HG02943 (cell line): Measurements from ENCODE around the gene SPATC1L.

Source experiments
- ATAC-seq: cut with Tn5 transposase; IDR thresholded peaks from one replicate; pipeline ENCODE4 v1.9.1; 2021; ENCODE audit warnings: mild to moderate bottlenecking, low read depth, moderate library complexity; ENCODE audit not compliant: unreplicated experiment

SPATC1L gene

DNA sequence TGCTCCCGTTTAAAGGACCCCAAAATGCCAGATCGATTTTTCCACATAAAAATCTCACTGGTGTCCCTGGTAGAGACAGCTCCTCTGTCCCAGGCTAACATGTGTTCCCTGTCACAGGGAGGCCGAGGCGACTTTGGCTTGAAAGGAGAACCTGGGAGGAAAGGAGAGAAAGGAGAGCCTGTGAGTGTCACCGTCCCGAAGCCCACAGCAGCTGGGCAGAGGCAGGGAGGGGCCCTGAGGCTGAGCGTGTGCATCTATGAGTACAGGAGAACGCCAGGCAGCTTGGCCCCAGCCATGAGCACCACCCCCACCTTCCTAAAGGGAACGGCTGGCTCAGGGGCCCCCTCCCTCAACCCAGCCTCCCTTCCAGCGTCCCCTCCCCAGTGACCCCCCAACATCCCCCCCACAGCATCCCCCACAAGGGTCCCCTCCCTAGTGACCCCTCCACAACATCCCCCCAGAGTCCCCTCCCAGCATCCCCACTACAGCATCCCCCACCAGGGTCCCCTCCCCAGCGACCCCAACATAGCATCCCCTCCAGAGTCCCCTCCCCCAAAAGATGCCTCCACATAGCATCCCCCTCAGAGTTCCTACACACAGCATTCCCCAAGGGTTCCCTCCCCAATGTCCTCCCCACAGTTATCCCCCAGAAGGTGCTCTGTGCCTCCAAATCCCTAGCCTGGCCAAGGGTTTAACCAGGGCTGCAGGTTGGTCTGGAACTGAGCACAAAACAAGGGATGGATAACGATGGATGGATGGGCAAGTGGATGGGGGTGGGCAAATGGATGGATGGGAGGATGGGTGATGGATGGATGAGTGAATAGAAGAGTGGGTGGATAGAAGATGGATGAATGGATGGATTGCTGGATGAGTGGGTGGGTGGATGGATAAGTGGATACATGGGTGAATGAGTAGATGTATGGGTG lies 61.2 kb downstream of the SPATC1L start:
- ATAC-seq = no peak

DNA sequence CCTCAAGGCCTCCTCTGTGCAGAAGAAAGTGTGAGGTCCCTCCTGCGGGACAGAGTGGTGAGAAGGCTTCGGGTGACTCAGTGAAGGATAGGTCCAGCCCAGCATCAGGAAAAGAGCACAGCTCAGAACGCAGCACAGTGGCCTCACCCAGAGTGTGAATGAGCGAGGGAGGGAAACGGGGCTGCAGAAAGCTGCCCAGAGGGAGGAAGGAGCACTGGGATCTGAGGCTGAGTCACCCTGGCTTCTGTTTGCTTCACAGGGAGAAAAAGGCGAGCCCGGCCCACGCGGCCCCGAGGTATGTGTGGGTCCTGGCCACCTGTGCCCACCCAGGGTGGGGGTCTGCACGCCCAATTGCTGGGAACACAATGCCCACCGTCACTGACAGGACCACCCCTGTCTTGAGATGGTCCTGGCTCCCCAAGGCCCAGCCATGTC lies 62.0 kb downstream of the SPATC1L start:
- ATAC-seq = no peak

DNA sequence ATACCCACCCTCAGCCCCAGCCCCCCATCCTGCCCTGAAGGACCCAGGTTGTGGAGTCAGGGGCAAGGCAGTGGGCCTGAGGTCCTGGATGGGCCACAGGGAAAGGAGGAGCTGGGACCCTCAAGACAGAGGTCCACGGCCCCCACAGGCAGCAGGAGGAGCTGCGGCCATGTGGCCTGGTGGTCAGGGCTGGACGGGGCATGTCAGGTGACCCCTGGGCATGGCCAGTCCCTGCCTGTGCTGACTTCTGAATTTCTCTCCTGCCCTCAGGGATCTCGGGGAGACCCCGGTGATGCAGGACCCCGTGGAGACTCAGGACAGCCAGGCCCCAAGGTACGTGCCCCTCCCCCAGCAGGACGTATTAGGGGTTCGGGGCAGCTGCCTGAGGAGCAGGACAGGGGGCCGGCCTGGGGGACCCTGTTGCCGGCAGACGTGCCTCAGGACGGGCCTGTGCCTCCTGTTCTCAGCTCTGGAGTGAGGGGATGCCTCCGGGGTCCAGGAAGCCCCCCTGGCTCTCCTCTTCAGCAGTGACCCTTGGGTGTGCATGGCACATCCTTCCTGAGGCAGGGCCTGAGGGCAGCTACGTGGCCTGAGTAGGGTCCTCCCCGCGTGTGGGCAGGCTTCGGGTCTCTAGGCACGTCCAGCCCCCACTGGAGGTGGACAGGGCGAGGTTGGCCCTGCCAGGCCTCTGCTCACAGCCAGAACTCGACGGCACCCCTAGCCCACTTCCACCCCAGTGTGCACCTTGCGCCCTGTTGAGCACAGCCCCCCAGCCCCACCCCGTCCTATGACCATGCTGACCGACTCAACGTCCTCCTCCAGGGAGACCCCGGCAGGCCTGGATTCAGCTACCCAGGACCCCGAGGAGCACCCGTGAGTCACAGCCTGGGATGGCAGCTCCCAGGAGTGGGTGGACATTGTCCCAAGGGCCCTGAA lies 62.7 kb downstream of the SPATC1L start:
- ATAC-seq = no peak

- ATAC-seq = no peak
These were observed 63.7 kb downstream of the SPATC1L start for GRCh38 chr21:46120301-46121285.

GRCh38 chr21:46119637-46120271 lies 64.5 kb downstream of the SPATC1L start:
- ATAC-seq = no peak

- ATAC-seq = no peak
These were observed 65.1 kb downstream of the SPATC1L start for GRCh38 chr21:46119144-46119636.

GRCh38 chr21:46118316-46119143 lies 65.7 kb downstream of the SPATC1L start:
- ATAC-seq = no peak

DNA sequence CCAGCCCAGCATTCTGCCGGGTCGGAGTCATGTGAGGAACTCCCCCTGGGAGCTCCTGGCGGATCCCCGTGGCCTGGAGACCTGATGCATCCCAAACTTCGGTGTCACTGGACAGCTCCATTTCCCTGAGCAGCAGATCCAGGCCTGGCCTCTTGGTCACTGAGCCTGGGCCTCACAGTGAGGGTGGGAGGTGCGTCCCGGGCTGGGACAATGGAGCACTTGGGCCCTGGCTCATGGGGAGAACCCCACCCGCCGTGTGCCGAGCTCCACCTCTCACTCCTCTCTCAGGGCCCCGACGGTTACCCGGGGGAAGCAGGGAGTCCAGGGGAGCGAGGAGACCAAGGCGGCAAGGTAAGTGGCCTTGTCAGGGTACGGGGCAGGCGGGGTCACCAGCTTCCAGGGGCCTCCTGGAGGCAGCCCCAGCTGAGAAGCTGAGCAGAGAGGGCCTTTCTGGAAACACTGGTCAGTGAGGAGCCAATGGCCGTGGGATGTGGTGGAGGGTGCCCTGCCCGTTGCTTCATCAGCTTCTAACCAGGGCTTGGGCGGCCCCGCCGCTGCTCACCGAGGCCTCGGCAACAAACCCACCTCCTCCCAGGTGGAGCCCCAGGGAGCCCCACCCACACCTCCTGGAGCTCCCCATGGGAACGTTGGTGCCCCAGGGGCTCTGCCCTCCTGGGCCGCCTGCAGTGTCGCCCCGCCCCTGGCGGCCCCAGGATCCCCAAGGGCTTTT lies 66.5 kb downstream of the SPATC1L start:
- ATAC-seq = no peak

GRCh38 chr21:46116776-46117585 lies 67.3 kb downstream of the SPATC1L start:
- no peak for ATAC-seq

GRCh38 chr21:46116189-46116775 lies 68.0 kb downstream of the SPATC1L start:
- ATAC-seq = no peak

DNA sequence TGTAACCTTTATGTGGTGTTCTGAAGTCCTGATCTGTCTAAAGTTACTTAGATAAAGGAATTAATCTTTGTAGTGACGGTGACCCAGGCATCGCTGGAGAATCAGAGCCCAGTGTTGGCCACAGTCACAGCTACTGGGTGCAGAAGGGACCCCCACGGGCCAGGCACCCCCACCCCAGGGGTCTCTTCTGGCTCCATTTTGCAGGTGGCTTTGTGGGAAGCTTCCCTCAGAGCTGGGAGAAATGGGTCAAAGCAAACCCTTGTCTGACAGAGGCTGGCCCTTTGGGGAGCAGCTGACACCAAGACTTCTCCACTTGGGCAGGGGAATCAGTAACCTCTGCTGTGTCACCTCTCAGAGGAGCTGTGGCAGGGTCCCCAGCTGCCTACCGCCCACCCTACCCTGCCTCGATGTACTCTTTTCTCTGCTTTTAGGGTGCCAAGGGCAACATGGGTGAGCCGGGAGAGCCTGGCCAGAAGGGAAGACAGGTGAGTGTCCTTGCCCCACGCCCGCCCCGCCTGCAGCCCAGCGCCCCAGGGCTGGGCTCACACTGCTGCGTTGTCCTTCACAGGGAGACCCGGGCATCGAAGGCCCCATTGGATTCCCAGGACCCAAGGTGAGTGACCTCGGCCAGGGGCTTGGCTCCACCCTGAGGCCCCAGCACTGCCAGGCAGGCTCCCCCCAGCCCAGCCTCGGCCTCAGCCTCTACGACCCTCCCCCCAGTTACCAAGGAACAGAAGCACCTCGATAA lies 68.6 kb downstream of the SPATC1L start:
- no peak for ATAC-seq

GRCh38 chr21:46114963-46115362 lies 69.3 kb downstream of the SPATC1L start:
- no peak for ATAC-seq

DNA sequence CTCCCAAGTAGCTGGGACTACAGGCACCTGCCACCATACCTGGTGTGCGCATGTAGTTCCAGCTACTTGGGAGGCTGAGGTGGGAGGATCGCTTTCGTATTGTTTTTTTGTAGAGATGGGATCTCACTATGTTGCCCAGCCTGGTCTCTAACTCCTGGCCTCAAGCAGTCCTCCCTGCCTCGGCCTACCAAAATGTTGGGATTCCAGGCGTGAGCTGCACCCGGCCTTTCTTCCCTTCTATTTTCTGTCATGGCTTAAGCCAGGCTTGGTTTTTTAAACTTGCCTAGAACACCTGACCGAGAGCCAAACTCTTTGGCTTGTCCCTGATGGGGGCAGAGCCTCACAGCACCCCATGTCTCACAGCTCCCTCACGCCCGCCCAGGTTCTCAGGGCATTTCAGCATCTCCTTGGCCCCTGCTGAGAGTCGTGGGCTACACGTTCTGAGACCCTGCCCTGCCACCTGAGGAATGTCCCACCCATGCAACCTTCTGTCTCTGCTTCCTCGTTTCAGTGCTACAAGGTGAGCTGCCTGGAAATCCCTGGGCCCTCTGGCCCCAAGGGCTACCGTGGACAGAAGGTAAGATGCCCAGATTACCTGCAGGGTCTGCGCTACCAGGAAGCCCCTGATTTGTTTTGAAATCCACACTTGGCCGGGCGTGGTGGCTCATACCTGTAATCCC lies 70.6 kb downstream of the SPATC1L start:
- ATAC-seq = no peak

GRCh38 chr21:46112725-46113215 lies 71.5 kb downstream of the SPATC1L start:
- no peak for ATAC-seq
